ENCODE measurements around the gene PLCD3. TPM values are rescaled to one million over a fixed set of nuclear protein-coding genes. Genes with fewer than 3 reads are reported as not detected.

PLCD3 gene
- total and polyA plus RNA-seq, 2 of the 4 experiments (the other 2 are of a cell fraction): 5.6 to 36.6 TPM

DNA sequence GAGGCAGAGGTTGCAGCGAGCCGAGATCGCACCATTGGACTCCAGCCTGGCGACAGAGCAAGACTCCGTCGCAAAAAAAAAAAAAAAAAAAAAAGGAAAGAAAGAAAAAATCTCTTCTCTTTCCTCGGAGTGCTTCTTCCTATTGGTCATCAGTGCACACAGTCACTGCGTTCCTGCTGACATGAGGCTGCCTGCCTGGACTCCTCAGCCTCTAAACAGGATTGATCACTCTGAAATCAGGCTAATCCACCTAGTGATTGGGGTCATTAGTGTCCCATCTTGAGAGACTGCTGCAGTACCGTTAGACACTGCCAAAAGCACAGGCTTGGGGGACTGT is 30.8 kb downstream of the PLCD3 start:
- Histone ChIP-seq H3K18ac (ENCODE audit: low read depth, low read length) (no peak overlapping the region), H3K4me2 (ENCODE audit: low read depth, low read length) (no peak overlapping the region), H2BK15ac (ENCODE audit: low read depth, low read length) (no peak overlapping the region), H2AK5ac (ENCODE audit: low read depth, low read length) (no peak overlapping the region), H2AK9ac (replicated peaks; ENCODE audit: low read depth, low read length, poor library complexity) (peak overlapping the region; percentile 51), H3K9ac (ENCODE audit: low read depth, low read length) (no peak overlapping the region), H3K9me1 (ENCODE audit: insufficient read depth, low read length) (no peaks in the 10 kb centered on the region), H2BK5ac (ENCODE audit: low read depth, low read length, poor library complexity, severe bottlenecking) (no peak overlapping the region), H2BK20ac (ENCODE audit: low read depth, low read length) (no peak overlapping the region), H2BK120ac (ENCODE audit: low read depth, low read length) (no peak overlapping the region), H3K27me3 (ENCODE audit: control insufficient read depth, insufficient read depth, low read length) (no peaks in the 10 kb centered on the region), H3K4me1 (ENCODE audit: control insufficient read depth, insufficient read depth, low read length) (peaks cover 7% of the 10 kb centered on the region; the same call in 1 of the 2 replicates), H4K91ac (ENCODE audit: insufficient read depth, low read depth, low read length) (no peak overlapping the region), H3K4me3 (ENCODE audit: insufficient read depth, low read depth, low read length) (no peak overlapping the region), H3K14ac (replicated peaks; ENCODE audit: low read depth, low read length) (no peak overlapping the region), H4K8ac (ENCODE audit: low read depth in 2 of 2, low read length in 2 of 2) (no peak overlapping the region; a peak in 1 of 4 replicates), H4K20me1 (ENCODE audit: insufficient read depth, low read length) (peaks cover 4% of the 10 kb centered on the region; the same call in 1 of the 2 replicates), H3K23ac (ENCODE audit: low read depth, low read length) (no peak overlapping the region), H3K4ac (ENCODE audit: low read depth, low read length) (no peak overlapping the region), H3K79me1 (ENCODE audit: low read depth in 1 of 2, low read length in 2 of 2) (peaks cover 13 to 63% of the 10 kb centered on the region in 2 experiments), H4K5ac (ENCODE audit: low read depth, low read length) (no peak overlapping the region), H2AFZ (replicated peaks; ENCODE audit: low read length, poor library complexity) (no peak overlapping the region), H3K9me3 (ENCODE audit: control insufficient read depth, insufficient read depth, low read length) (no peaks in the 10 kb centered on the region), H3K56ac (ENCODE audit: extremely low read depth, insufficient read depth, low read length) (no peak overlapping the region), H3K36me3 (ENCODE audit: control insufficient read depth, insufficient read depth, low read length) (peaks cover 85% of the 10 kb centered on the region), H3K27ac (ENCODE audit: insufficient read depth, low read length) (no peak overlapping the region)
- ATAC-seq (ENCODE audit: low read depth) (no peak), DNase-seq (no peak)
- no TSS peak for BruUV-seq (replicated peaks)
- in situ Hi-C loops (cut with MboI; ENCODE audit: low sequenced_read_pairs) (no loop called here), intact Hi-C loops (cut with micrococcal nuclease) (no loop called here), dilution Hi-C loops (cut with HindIII; ENCODE audit: low sequenced_read_pairs, unreplicated experiment) (no loop called here)
- CTCF ChIA-PET: no interaction called here
- TF ChIP-seq MXI1 (IDR thresholded peaks at IDR 0.05; ENCODE audit: borderline replicate concordance, low read depth, low read length): no peak
- TF ChIP-seq USF2 (IDR thresholded peaks at IDR 0.05; ENCODE audit: low read depth, low read length): no peak
- TF ChIP-seq CHD1 (IDR thresholded peaks at IDR 0.05; ENCODE audit: low read depth, low read length): no peak
- TF ChIP-seq RCOR1 (IDR thresholded peaks at IDR 0.05; ENCODE audit: insufficient replicate concordance, low read length): no peak
- no peak for TF ChIP-seq BHLHE40 (IDR thresholded peaks at IDR 0.05; ENCODE audit: low read depth, low read length)
- TF ChIP-seq NFE2L2 (IDR thresholded peaks at IDR 0.05; ENCODE audit: low read depth, low read length): no peak
- no peak for TF ChIP-seq MAZ (IDR thresholded peaks at IDR 0.05; ENCODE audit: borderline replicate concordance, low read depth, low read length)
- TF ChIP-seq, protein P1, sequence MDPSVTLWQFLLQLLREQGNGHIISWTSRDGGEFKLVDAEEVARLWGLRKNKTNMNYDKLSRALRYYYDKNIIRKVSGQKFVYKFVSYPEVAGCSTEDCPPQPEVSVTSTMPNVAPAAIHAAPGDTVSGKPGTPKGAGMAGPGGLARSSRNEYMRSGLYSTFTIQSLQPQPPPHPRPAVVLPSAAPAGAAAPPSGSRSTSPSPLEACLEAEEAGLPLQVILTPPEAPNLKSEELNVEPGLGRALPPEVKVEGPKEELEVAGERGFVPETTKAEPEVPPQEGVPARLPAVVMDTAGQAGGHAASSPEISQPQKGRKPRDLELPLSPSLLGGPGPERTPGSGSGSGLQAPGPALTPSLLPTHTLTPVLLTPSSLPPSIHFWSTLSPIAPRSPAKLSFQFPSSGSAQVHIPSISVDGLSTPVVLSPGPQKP (IDR thresholded peaks at IDR 0.05; ENCODE audit: borderline replicate concordance, low read depth, low read length): no peak
- TF ChIP-seq FOS (IDR thresholded peaks at IDR 0.05; ENCODE audit: low read depth, low read length): no peak
- TF ChIP-seq CTCF (conservative IDR thresholded peaks at IDR 0.05; ENCODE audit: low read depth, low read length): no peak
- 50% methylated on average over 1 of the region's 9 CpGs; no CpG with 5 or more reads in 1 of the 2 experiments for WGBS, 2 experiments (ENCODE audit: extremely low coverage in 2 of 2, insufficient read length in 1 of 2)
- POLR2A ChIA-PET (ENCODE audit: unreplicated experiment): no interaction called here
